Breast epithelium (tissue), 4 donors: ENCODE results near the gene LIPC. TPM values are rescaled to one million over a fixed set of nuclear protein-coding genes. Genes with fewer than 3 reads are reported as not detected.
"Not testable (repeated sequence)": the region's sequence is repeated elsewhere in the genome, so short reads cannot be mapped to it uniquely, and the experiment has no call there.

ENCODE experiments used
- DNase-seq, 2 donors: peaks; one replicate each; pipeline ENCODE4 v3.0.0-alpha.2; 2019; ENCODE audit warnings: low spot score in 2 of 2
- H3K27ac ChIP-seq, 2 donors: fragments of 200-600 bp; sonication (generic) in 1 of 2; one replicate each; pipeline ENCODE4 v1.5.1; 2016 to 2019; ENCODE audit warnings: mild to moderate bottlenecking in 1 of 2
- H3K27me3 ChIP-seq, 2 donors: fragments of 200-600 bp; sonication (generic) in 1 of 2; one replicate each; pipeline versions ENCODE4 v1.5.1 to v1.6.0; 2017 to 2019; ENCODE audit warnings: control low read depth in 1 of 2, mild to moderate bottlenecking in 1 of 2
- H3K36me3 ChIP-seq: fragments of 200-600 bp; one replicate; pipeline ENCODE4 v1.5.1; 2019
- H3K4me1 ChIP-seq, 2 donors: fragments of 200-600 bp; sonication (generic); one replicate each; pipeline ENCODE4 v1.5.1; 2016 to 2019; ENCODE audit warnings: control low read depth in 1 of 2
- H3K4me3 ChIP-seq, 3 donors: fragments of 200-600 bp; sonication (generic); 1 replicate in 2 of 3; 2 replicates in 1 of 3; pipeline ENCODE4 v1.5.1; 2016 to 2019; ENCODE audit warnings: mild to moderate bottlenecking in 3 of 3, moderate library complexity in 2 of 3
- H3K9me3 ChIP-seq, 2 donors: fragments of 200-600 bp; sonication (generic) in 1 of 2; one replicate each; pipeline ENCODE4 v1.5.1; 2016 to 2019; ENCODE audit warnings: control low read depth in 1 of 2
- POLR2A ChIP-seq: fragments of 450-650 bp; IDR thresholded peaks from one replicate; pipeline ENCODE4 v1.6.1; 2016; ENCODE audit warnings: antibody characterized with exemption, mild to moderate bottlenecking, moderate library complexity
- POLR2AphosphoS5 ChIP-seq, 3 donors: sonication (generic); formaldehyde crosslinking; IDR thresholded peaks; one replicate each; pipeline ENCODE4 v1.6.1; 2017; ENCODE audit warnings: antibody characterized with exemption in 3 of 3
- intact Hi-C: fragments of 100-400 bp; cut with DNase I; formaldehyde crosslinking; loops from one replicate; pipeline ENCODE4 v1.15.1; 2023; ENCODE audit warnings: low total_unique reads
- total RNA-seq, 3 donors: library from RNA; depleted of rRNA; stranded (reverse); fragments of >200 nt; gene quantifications; one replicate each; pipeline ENCODE4 v1.1.0, GENCODE V29; 2016
- TF ChIP-seq, protein P1 (sequence below), 3 donors: fragments of 450-650 bp; IDR thresholded peaks; one replicate each; pipeline ENCODE4 v1.5.1; 2016 to 2017; ENCODE audit warnings: antibody characterized with exemption in 3 of 3, mild to moderate bottlenecking in 3 of 3, moderate library complexity in 3 of 3

LIPC gene
- total RNA-seq, 3 donors from 2014 or later = 0.15 to 0.80 TPM; not detected in 1

DNA sequence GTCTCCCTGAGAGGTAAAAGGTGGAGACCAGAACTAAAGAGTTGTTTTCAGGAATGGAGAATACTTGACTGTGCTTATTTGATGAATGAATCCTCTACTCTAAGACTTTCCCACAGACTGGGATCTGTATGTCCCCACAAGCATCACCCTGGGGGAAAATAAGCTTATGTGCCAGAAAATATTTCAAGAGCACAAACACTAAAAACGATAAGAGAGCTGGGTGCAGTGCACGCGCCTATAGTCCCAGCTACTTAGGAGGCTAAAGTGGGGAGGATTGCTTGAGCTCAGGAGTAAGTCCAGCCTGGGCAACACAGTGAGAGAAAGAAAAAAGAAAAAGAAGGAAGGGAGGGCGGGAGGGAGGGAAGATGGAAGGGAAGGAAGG is 167.0 kb downstream of the LIPC start:
- no peaks in the 10 kb centered on the region for H3K9me3 ChIP-seq
- H3K27me3 ChIP-seq = no peaks in the 10 kb centered on the region
- intact Hi-C loops = no loop called here
- TF ChIP-seq, protein P1, sequence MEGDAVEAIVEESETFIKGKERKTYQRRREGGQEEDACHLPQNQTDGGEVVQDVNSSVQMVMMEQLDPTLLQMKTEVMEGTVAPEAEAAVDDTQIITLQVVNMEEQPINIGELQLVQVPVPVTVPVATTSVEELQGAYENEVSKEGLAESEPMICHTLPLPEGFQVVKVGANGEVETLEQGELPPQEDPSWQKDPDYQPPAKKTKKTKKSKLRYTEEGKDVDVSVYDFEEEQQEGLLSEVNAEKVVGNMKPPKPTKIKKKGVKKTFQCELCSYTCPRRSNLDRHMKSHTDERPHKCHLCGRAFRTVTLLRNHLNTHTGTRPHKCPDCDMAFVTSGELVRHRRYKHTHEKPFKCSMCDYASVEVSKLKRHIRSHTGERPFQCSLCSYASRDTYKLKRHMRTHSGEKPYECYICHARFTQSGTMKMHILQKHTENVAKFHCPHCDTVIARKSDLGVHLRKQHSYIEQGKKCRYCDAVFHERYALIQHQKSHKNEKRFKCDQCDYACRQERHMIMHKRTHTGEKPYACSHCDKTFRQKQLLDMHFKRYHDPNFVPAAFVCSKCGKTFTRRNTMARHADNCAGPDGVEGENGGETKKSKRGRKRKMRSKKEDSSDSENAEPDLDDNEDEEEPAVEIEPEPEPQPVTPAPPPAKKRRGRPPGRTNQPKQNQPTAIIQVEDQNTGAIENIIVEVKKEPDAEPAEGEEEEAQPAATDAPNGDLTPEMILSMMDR (IDR thresholded peaks at IDR 0.05) = no peak
- TF ChIP-seq POLR2AphosphoS5 (IDR thresholded peaks at IDR 0.05) = no peak
- no peak for TF ChIP-seq POLR2A
- no peak for DNase-seq
- no peak overlapping the region for H3K4me3 ChIP-seq
- no peaks in the 10 kb centered on the region for H3K4me1 ChIP-seq
- no peak overlapping the region for H3K27ac ChIP-seq
- H3K36me3 ChIP-seq = no peaks in the 10 kb centered on the region

DNA sequence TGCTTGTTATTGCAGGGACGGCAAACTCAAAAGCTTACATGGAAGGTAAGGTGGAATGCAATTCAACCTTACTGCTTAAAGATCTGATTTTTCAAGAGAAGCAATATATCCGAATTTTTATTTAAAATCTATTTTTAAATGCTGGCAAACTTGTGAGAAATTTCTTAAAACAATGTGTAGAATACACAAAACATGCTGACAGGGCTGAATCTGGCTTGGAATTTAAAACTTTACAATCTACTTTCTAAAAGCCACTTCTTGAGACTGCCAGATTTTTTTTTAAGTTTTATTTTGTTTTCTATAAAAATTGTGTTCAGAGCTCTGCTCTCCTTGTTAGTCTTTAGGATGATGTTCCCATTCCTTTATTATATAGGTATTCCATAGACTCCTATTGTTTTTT is 171.0 kb downstream of the LIPC start:
- no peaks in the 10 kb centered on the region for H3K9me3 ChIP-seq
- H3K36me3 ChIP-seq = no peaks in the 10 kb centered on the region
- no peaks in the 10 kb centered on the region for H3K27me3 ChIP-seq
- no peaks in the 10 kb centered on the region for H3K4me1 ChIP-seq
- intact Hi-C loops = no loop called here
- TF ChIP-seq, protein P1 (IDR thresholded peaks at IDR 0.05) = no peak
- no peak for TF ChIP-seq POLR2A
- TF ChIP-seq POLR2AphosphoS5 (IDR thresholded peaks at IDR 0.05) = no peak
- H3K4me3 ChIP-seq = no peak overlapping the region
- H3K27ac ChIP-seq = no peak overlapping the region
- no peak for DNase-seq

DNA sequence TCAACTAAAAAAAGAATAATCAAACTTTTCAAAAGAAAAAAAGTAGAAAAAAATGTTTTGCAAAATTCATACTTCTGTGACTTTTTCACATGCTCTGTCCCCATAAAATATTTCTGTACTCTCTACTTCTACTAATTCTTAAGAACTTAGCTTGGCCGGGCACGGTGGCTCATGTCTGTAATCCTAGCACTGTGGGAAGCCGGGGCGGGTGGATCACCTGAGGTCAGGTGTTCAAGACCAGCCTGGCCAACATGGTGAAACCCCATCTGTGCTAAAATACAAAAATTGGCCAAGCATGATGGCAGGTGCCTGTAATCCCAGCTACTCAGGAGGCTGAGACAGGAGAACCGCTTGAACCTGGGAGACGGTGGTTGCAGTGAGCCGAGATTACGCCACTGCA is 172.1 kb downstream of the LIPC start:
- peak overlapping the region; percentile 59 to 67 for H3K27ac ChIP-seq
- intact Hi-C loops, H3K36me3 ChIP-seq, H3K9me3 ChIP-seq, H3K4me1 ChIP-seq, H3K4me3 ChIP-seq, H3K27me3 ChIP-seq, DNase-seq: not testable (repeated sequence)

GRCh38 chr15:58604455-58604923 is 172.7 kb downstream of the LIPC start:
- intact Hi-C loops = no loop called here
- DNase-seq = no peak
- TF ChIP-seq POLR2A (no peak), POLR2AphosphoS5 (IDR thresholded peaks at IDR 0.05) (no peak)
- TF ChIP-seq, protein P1 (IDR thresholded peaks at IDR 0.05) = no peak

DNA sequence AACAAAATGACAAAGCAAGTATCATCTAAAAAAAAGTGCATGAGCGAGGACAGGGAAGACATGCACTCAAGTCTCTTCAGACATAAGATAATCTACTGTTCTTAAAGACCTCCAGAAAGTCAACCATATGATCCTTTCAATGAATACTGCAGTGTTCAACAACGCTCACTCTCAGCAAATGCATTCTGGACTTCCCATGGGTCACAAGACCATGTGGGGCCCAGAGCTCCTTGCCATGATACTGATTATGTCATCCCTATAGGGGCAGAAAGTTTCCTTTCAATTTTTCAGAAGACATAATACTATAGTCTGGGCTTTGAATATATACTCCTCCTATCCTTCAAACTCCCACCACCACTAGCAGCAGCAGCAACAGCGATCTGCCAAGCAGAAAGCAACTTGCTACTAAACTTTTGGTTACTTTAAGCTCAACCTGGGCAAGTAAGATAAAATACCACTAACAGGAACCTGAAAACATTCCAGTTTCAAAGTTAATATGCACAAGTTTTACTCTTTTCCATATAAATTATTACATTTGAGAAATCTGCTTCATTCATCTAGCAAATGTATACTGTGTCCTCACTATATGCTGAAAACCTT is 174.2 kb downstream of the LIPC start:
- intact Hi-C loops = no loop called here
- Histone ChIP-seq H3K9me3 (no peaks in the 10 kb centered on the region), H3K27ac (no peak overlapping the region), H3K36me3 (no peaks in the 10 kb centered on the region), H3K4me1 (no peaks in the 10 kb centered on the region), H3K27me3 (no peaks in the 10 kb centered on the region), H3K4me3 (no peak overlapping the region)
- no peak for DNase-seq
- TF ChIP-seq POLR2A = no peak

More at GRCh38 chr15:58604455-58604923, 172.7 kb downstream of the LIPC start:
- Histone ChIP-seq H3K4me3 (no peak overlapping the region), H3K27me3 (no peaks in the 10 kb centered on the region), H3K4me1 (no peaks in the 10 kb centered on the region), H3K36me3 (no peaks in the 10 kb centered on the region), H3K9me3 (no peaks in the 10 kb centered on the region), H3K27ac (peak overlapping the region; percentile 59 to 67)

GRCh38 chr15:58606577-58607080 is 174.8 kb downstream of the LIPC start:
- H3K4me1 ChIP-seq = no peaks in the 10 kb centered on the region
- no peak overlapping the region for H3K27ac ChIP-seq
- H3K27me3 ChIP-seq = no peaks in the 10 kb centered on the region
- no peak for DNase-seq
- H3K4me3 ChIP-seq = no peak overlapping the region
- intact Hi-C loops = no loop called here
- TF ChIP-seq POLR2A = no peak
- TF ChIP-seq, protein P1 (IDR thresholded peaks at IDR 0.05) = no peak
- TF ChIP-seq POLR2AphosphoS5 (IDR thresholded peaks at IDR 0.05) = no peak
- no peaks in the 10 kb centered on the region for H3K9me3 ChIP-seq
- H3K36me3 ChIP-seq = no peaks in the 10 kb centered on the region
